Measurements from ENCODE around the gene GCSAML.
"Not testable (repeated sequence)": the region's sequence is repeated elsewhere in the genome, so short reads cannot be mapped to it uniquely, and the experiment has no call there.

GCSAML gene

GRCh38 chr1:247548769-247549182, at the start of gene GCSAML:
Gene GCSAML (plus strand): TSS chr1:247549134. CDS start chr1:247549192, 58 bp downstream.
- DNase-seq (ENCODE audit: low spot score), result no peak

GRCh38 chr1:247500865-247501264, 48.1 kb upstream of the GCSAML start:
- DNase-seq (ENCODE audit: low spot score), result no peak

- no peak for DNase-seq (ENCODE audit: low spot score)
Observed at GRCh38 chr1:247506831-247507230, 42.1 kb upstream of the GCSAML start.

GRCh38 chr1:247517795-247518612, 30.9 kb upstream of the GCSAML start:
- no peak for DNase-seq (ENCODE audit: low spot score)

GRCh38 chr1:247518613-247518891, 30.4 kb upstream of the GCSAML start:
- DNase-seq (ENCODE audit: low spot score), result no peak

DNA sequence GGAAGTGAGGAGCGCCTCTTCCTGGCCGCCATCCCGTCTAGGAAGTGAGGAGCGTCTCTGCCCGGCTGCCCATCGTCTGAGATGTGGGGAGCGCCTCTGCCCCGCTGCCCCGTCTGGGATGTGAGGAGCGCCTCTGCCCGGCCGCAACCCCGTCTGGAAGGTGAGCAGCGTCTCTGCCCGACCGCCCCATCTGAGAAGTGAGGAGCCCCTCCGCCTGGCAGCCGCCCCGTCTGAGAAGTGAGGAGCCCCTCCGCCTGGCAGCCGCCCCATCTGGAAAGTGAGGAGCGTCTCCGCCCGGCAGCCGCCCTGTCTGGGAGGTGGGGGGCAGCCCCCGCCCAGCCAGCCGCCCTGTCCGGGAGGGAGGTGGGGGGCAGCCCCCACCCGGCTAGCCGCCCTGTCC, 27.0 kb upstream of the GCSAML start:
- not testable (repeated sequence) for DNase-seq (ENCODE audit: low spot score)

DNA sequence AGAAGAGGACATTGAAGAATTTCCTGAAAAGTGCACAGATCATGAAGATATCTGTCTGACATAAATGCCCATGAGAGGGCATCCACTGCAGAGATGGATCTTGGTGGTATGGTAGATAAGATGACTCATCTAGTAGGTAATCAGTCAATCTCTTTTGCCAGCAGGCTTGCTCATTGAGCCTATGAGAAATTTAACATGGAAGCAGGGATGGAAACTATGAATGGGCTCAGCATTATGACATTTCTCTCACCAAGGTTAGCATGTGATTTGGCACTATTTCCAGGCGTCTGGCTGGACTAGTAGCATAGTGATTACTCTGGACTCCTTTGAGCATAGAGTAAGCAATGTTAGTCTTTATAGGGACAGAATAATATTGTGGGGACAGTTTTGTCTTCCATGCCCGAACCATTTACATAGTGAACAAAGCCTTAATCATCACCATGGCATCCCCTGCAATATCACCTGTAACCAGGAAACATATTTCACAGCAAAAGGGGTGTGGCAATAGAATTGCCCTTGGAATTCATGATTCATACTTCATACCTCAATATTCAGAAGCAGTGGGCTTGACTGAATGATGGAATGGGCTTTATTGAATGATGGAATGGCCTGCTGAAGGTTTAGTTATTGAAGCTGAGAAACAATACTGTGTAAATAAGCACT, 20.0 kb upstream of the GCSAML start:
- peak; percentile 81 for DNase-seq (ENCODE audit: low spot score)

DNA sequence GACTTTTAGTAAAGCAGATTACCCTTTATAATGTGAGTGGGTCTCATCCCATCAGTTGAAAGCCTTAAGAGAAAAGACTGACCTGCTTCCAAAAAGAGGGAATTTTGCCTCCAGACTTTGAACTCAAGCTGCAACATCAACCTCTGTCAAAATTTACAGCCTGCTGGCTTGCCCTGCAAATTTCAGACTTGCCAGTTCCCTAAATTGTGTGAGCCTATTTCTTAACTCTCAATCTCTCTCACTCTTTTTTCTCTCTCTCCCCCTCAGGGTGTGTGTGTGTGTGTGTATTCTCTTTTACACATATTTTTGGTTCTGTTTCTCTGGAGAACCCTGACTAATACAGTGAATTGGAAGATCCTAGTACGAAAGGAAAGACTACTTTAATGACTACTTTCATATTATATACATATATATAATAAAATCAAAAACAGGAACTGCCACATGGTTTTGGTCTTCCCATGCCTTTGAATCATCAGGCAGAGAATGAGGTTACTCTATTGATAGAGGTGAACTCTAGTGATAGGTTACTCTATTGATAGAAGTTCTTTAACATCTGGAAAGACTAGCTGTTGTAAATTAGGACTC, 19.1 kb upstream of the GCSAML start:
- no peak for DNase-seq (ENCODE audit: low spot score)

DNA sequence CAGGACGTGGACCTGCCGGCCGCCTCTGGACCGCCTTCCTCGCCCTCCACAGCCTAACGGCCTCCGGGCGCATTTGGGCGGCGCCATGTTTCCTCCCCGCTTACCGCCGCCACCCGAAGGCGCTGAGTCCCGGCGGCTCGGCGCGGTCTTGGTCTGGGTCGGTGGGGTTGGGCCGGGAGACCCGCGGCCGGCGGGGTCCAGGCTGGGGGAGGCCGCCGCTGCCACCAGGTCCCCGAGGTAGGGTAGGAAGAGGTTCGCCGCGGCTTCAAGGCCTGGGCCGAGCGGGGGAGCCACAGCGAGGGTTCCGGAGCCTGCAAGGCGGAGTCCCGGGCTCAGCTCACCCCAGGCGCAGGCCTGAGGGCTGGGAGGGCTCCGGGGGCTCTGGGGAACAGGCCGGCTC, 18.1 kb upstream of the GCSAML start:
- DNase-seq (ENCODE audit: low spot score), result no peak

DNA sequence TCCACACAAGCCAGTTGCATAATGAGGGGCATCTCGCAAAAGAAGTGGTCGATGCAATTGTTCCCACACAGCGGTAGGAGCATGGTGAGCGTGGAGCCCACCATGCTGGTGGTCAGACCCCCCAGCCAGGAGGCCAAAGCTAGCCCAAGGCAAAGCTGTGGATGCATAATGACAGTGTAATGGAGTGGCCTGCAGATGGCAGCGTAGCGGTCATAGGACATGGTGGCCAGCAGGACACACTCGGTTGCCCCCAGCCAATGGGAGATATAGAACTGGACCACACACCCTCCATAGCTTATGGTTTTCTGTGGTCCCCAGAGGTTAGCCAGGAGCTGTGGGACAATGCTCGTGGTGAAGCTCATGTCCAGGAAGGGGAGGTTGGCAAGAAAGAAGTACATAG, 17.0 kb upstream of the GCSAML start:
- DNase-seq (ENCODE audit: low spot score), result no peak

- no peak for DNase-seq (ENCODE audit: low spot score)
Observed at GRCh38 chr1:247535402-247535801, 13.5 kb upstream of the GCSAML start.

DNA sequence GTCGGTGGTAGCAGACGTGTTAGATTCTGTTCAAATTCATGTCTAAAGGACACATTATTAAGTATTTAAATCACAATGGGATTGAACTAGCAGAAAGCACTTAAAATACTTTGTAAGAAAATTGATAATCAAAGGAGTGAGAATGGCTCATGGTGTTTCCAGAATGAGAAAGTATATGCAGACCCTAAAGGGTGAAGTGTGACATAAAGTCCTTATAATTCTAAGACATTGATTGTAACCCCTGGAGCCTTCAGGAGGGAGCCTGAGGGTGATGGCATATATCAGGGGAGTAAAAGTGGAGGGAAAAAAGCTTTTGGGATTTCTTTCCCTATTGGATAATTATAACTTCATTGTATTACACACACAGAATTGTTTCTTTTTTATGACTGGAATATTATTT, 12.6 kb upstream of the GCSAML start, which contains the start of gene OR2C3:
TSS of gene OR2C3 (minus strand) at position 101 of the 400 bp plus-strand sequence. CDS start 3,929 bp downstream, outside the sequence.
- no peak for DNase-seq (ENCODE audit: low spot score)

DNA sequence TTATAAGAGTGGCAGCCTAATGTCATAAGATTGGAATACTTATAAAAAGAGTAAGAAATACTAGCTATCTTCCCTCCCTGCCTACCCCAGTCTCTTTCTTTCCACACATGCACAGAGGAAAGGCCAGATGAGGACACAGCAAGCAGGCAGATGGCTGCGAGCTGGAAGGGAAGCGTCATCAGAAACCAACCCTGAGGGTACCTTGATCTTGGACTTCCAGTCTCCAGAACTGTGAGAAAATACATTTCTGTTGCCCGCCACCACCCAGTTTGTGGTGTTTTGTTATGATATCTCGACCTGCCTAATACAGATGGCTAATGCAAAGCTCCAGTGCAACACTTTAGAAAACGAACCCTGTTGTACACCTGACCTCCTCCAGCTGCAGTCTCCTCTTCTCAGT, 10.4 kb upstream of the GCSAML start:
- no peak for DNase-seq (ENCODE audit: low spot score)

DNA sequence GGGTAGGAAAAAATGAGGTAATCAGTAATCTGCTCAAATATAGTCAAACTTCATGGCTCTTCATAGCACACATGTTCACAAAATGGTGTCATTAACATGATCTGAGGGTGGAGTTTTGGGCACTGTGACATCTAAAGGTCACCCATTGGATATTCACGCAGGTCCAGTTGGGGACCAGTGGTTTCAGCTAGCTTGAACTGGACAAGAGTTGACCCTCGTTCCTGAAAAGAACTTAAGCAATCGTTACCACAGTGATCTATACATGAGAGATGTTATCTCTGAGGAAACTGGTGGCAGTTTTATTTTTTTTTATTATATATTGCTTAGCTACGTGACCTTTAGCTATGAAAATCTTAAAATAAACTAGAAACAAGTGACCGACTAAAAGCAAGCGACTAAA, 9.7 kb upstream of the GCSAML start:
- no peak for DNase-seq (ENCODE audit: low spot score)

- DNase-seq (ENCODE audit: low spot score), result no peak
Observed at GRCh38 chr1:247540581-247540980, 8.4 kb upstream of the GCSAML start.

GRCh38 chr1:247542811-247543210, 6.1 kb upstream of the GCSAML start:
- no peak for DNase-seq (ENCODE audit: low spot score)

- DNase-seq (ENCODE audit: low spot score), result no peak
Observed at GRCh38 chr1:247548092-247548491, 842 bp upstream of the GCSAML start.

GRCh38 chr1:247551721-247552120, 2.8 kb downstream of the GCSAML start:
- DNase-seq (ENCODE audit: low spot score), result no peak

DNA sequence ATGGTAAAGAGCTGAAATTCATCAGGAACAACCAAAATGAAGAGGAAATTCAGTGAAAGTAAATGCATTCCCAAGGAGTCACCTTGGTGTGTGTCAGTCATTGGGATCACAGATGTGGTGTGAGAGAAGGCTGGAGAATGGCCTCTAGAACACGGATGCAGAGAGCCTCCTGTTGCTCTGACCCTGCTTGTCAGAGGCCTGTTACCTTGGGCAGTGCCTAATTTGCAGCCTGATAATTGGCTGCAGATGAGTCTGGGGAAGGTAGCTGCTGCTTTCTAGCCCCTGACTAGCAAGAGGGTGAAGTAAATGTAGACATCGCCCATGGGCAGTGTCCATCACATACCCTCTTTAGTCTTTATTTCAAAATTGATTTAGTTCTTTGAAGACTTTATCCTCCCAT, 3.3 kb downstream of the GCSAML start:
- no peak for DNase-seq (ENCODE audit: low spot score)

- no peak for DNase-seq (ENCODE audit: low spot score)
Observed at GRCh38 chr1:247557926-247558674, 9.2 kb downstream of the GCSAML start.

GRCh38 chr1:247561711-247562110, 12.8 kb downstream of the GCSAML start:
- no peak for DNase-seq (ENCODE audit: low spot score)

- DNase-seq (ENCODE audit: low spot score), result no peak
Observed at GRCh38 chr1:247562198-247562597, 13.3 kb downstream of the GCSAML start.

- DNase-seq (ENCODE audit: low spot score), result no peak
Observed at GRCh38 chr1:247574236-247574635, 25.3 kb downstream of the GCSAML start.

Measured in SW480 (cell line).